OCI-LY1 (cell line): ENCODE results near the gene FARS2.

Experiments used
- H2AFZ ChIP-seq: fragments of 200-600 bp; sonication (generic), shearing (Covaris generic); 2 replicates; pipeline ENCODE4 v1.6.0; 2014; ENCODE audit warnings: antibody characterized with exemption, mild to moderate bottlenecking, low read length
- H3F3A ChIP-seq: fragments of 200-600 bp; sonication (generic), shearing (Covaris generic); 2 replicates; pipeline ENCODE4 v1.6.0; 2014; ENCODE audit warnings: mild to moderate bottlenecking, antibody characterized with exemption, low read length, moderate library complexity; ENCODE audit not compliant: insufficient read depth
- H3K27ac ChIP-seq: fragments of 200-600 bp; sonication (generic); 2 replicates; pipeline ENCODE4 v1.5.1; 2014; ENCODE audit warnings: low read length, mixed run types, mild to moderate bottlenecking, low read depth; ENCODE audit not compliant: poor library complexity, severe bottlenecking
- H3K27me3 ChIP-seq: fragments of 200-600 bp; sonication (generic); 2 replicates; pipeline ENCODE4 v1.6.0; 2014; ENCODE audit warnings: antibody characterized with exemption, mild to moderate bottlenecking, low read length, moderate library complexity; ENCODE audit not compliant: insufficient read depth
- H3K36me3 ChIP-seq: fragments of 200-600 bp; sonication (generic); 2 replicates; pipeline ENCODE4 v1.6.1; 2014; ENCODE audit warnings: mild to moderate bottlenecking, antibody characterized with exemption, low read length, moderate library complexity, mixed read lengths; ENCODE audit not compliant: insufficient read depth
- H3K4me1 ChIP-seq: fragments of 200-600 bp; sonication (generic); 2 replicates; pipeline ENCODE4 v1.5.1; 2014; ENCODE audit warnings: mild to moderate bottlenecking, low read length, moderate library complexity; ENCODE audit not compliant: insufficient read depth, severe bottlenecking
- H3K4me2 ChIP-seq: fragments of 200-600 bp; sonication (generic), shearing (Covaris generic); 2 replicates; pipeline ENCODE4 v1.6.1; 2014; ENCODE audit warnings: low read length
- H3K4me3 ChIP-seq: fragments of 200-600 bp; sonication (generic); 2 replicates; pipeline ENCODE4 v1.5.1; 2014; ENCODE audit warnings: low read length, low read depth, mild to moderate bottlenecking, mixed read lengths; ENCODE audit not compliant: poor library complexity, severe bottlenecking
- H3K79me2 ChIP-seq: fragments of 200-600 bp; shearing (Covaris generic); 2 replicates; pipeline ENCODE4 v1.6.1; 2016; ENCODE audit warnings: mixed run types, low read length, mixed read lengths; ENCODE audit not compliant: insufficient read depth
- H3K9ac ChIP-seq: fragments of 200-600 bp; sonication (generic), shearing (Covaris generic); 2 replicates; pipeline ENCODE4 v1.6.1; 2014; ENCODE audit warnings: mild to moderate bottlenecking, low read length, mixed read lengths
- H3K9me2 ChIP-seq: fragments of 200-600 bp; sonication (generic), shearing (Covaris generic); 2 replicates; pipeline ENCODE4 v1.6.1; 2014; ENCODE audit warnings: low read depth, mild to moderate bottlenecking, low read length, mixed read lengths
- H3K9me3 ChIP-seq: fragments of 200-600 bp; shearing (Covaris generic); 2 replicates; pipeline ENCODE4 v1.6.1; 2014; ENCODE audit warnings: low read length, mixed read lengths
- H4K20me1 ChIP-seq: fragments of 200-600 bp; sonication (generic), shearing (Covaris generic); 2 replicates; pipeline ENCODE4 v1.6.0; 2016; ENCODE audit warnings: mild to moderate bottlenecking, low read length; ENCODE audit not compliant: insufficient read depth
- EZH2 ChIP-seq: fragments of 200-600 bp; sonication (generic), shearing (Covaris generic); IDR thresholded peaks from 2 replicates; pipeline ENCODE4 v1.8.0; 2017; ENCODE audit warnings: borderline replicate concordance, mixed run types, mild to moderate bottlenecking, antibody characterized with exemption, low read length, moderate library complexity, mixed read lengths
- TF ChIP-seq, protein P1 (sequence below): fragments of 200-600 bp; sonication (generic), shearing (Covaris generic); IDR thresholded peaks from 2 replicates; pipeline ENCODE4 v1.5.1; 2017; ENCODE audit warnings: mild to moderate bottlenecking, antibody characterized with exemption, low read length, moderate library complexity, mixed read lengths

The FARS2 gene

DNA sequence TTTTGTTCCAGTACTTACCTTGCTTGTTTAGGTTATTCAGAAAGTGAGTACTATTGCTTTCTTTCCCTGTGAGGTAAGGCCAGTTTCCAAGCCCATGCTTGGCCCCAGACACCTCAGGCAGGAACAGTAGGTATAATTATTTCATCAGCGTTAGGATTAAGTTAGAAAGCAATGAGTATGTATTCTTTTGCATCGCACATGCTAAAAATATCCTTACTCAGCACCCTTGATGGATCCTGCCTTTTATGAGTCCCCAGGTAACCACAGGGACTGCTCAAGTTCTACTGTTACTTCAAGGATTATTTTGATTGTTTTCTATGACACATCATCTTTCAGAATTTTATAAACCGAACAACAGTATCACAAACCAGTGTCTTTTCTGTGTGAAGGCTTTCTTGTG, 128.9 kb downstream of the FARS2 start:
- no peaks in the 10 kb centered on the region for H3F3A ChIP-seq
- no peaks in the 10 kb centered on the region for H3K36me3 ChIP-seq
- no peaks in the 10 kb centered on the region for H3K27me3 ChIP-seq
- no peaks in the 10 kb centered on the region for H4K20me1 ChIP-seq
- H3K9me2 ChIP-seq: no peaks in the 10 kb centered on the region
- no peak for TF ChIP-seq EZH2
- TF ChIP-seq, protein P1, sequence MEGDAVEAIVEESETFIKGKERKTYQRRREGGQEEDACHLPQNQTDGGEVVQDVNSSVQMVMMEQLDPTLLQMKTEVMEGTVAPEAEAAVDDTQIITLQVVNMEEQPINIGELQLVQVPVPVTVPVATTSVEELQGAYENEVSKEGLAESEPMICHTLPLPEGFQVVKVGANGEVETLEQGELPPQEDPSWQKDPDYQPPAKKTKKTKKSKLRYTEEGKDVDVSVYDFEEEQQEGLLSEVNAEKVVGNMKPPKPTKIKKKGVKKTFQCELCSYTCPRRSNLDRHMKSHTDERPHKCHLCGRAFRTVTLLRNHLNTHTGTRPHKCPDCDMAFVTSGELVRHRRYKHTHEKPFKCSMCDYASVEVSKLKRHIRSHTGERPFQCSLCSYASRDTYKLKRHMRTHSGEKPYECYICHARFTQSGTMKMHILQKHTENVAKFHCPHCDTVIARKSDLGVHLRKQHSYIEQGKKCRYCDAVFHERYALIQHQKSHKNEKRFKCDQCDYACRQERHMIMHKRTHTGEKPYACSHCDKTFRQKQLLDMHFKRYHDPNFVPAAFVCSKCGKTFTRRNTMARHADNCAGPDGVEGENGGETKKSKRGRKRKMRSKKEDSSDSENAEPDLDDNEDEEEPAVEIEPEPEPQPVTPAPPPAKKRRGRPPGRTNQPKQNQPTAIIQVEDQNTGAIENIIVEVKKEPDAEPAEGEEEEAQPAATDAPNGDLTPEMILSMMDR: no peak
- no peaks in the 10 kb centered on the region for H3K9me3 ChIP-seq
- no peak overlapping the region for H3K4me3 ChIP-seq
- H3K27ac ChIP-seq: no peak overlapping the region
- H3K4me1 ChIP-seq: no peaks in the 10 kb centered on the region
- H3K79me2 ChIP-seq: no peaks in the 10 kb centered on the region
- H2AFZ ChIP-seq: no peak overlapping the region
- H3K9ac ChIP-seq: no peak overlapping the region
- no peak overlapping the region for H3K4me2 ChIP-seq

DNA sequence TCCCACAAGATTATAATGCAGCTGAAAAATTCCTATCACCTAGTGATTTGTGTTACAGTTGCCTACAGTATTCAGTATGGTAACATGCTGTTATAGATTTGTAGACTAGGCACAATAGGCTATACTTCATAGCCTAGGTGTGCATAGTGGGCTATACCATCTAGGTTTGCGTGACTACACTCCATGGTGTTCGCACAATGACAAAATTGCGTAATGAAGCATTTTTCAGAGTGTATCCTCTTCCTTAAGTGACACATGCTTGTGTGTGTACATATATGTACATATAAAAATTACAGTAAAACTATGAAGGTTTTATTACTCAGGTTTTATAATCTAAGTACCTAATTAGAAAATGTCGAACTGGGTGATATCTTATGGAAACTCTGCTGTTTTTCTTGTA, 133.0 kb downstream of the FARS2 start:
- TF ChIP-seq, protein P1: no peak
- TF ChIP-seq EZH2: no peak
- H4K20me1 ChIP-seq: no peaks in the 10 kb centered on the region
- H3K4me2 ChIP-seq: no peak overlapping the region
- H3K9me3 ChIP-seq: no peaks in the 10 kb centered on the region
- no peak overlapping the region for H3K27ac ChIP-seq
- H3K27me3 ChIP-seq: no peaks in the 10 kb centered on the region
- no peaks in the 10 kb centered on the region for H3K9me2 ChIP-seq
- no peak overlapping the region for H3K9ac ChIP-seq
- peaks cover 10% of the 10 kb centered on the region for H3K4me1 ChIP-seq
- no peaks in the 10 kb centered on the region for H3F3A ChIP-seq
- H3K79me2 ChIP-seq: no peaks in the 10 kb centered on the region
- H3K4me3 ChIP-seq: no peak overlapping the region
- H2AFZ ChIP-seq: no peak overlapping the region
- H3K36me3 ChIP-seq: no peaks in the 10 kb centered on the region

DNA sequence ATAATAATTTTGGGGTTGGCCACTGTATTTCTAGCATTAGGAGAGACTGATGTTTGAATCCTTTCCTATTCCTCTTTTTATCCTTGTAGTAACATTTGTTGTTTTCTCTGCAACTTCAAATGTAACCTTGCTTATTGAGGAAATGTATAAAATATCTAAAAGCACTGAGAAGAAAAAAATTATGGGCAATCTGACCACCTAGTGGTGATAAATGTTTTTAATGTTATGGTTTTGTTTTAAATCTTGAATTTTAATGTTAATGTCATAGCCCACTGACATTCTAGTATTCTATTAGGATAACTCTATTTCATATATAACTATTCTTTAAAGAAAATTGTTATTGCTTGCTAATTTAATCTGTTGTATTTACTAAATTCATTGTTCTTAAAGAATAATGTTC, 134.4 kb downstream of the FARS2 start:
- Histone ChIP-seq H3K9ac (no peak overlapping the region), H2AFZ (no peak overlapping the region), H4K20me1 (no peaks in the 10 kb centered on the region), H3K9me3 (no peaks in the 10 kb centered on the region), H3K27me3 (no peaks in the 10 kb centered on the region), H3K9me2 (no peaks in the 10 kb centered on the region), H3K36me3 (no peaks in the 10 kb centered on the region), H3K79me2 (no peaks in the 10 kb centered on the region), H3K4me3 (no peak overlapping the region), H3K27ac (no peak overlapping the region), H3K4me2 (no peak overlapping the region), H3K4me1 (peaks cover 10% of the 10 kb centered on the region), H3F3A (no peaks in the 10 kb centered on the region)
- TF ChIP-seq EZH2: no peak
- TF ChIP-seq, protein P1: peak; percentile 10; the same call in 1 of the 2 replicates
